CD4-positive, alpha-beta memory T cell (primary cell): Measurements from ENCODE around the gene PRUNE1. TPM values are rescaled to one million over a fixed set of nuclear protein-coding genes. Genes with fewer than 3 reads are reported as not detected.

Experiments
- CTCF ChIA-PET: fragments of 350-600 bp; sonication (Branson Sonifier 250); formaldehyde crosslinking; loops from one replicate; lab custom pipeline; 2021; ENCODE audit warnings: inconsistent platforms; ENCODE audit not compliant: partially characterized antibody; lab: Charles Lee
- POLR2A ChIA-PET: fragments of 350-600 bp; sonication (Branson Sonifier 250); formaldehyde crosslinking; loops from one replicate; lab custom pipeline; 2021; ENCODE audit not compliant: partially characterized antibody; lab: Charles Lee
- DNase-seq, 5 donors: peaks; one replicate each; pipeline versions ENCODE4 v3.0.0 to v3.0.0-alpha.2; 2020 to 2022; ENCODE audit warnings: mixed read lengths in 1 of 5
- H3K27ac ChIP-seq: one replicate; pipeline ENCODE4 v1.7.0; 2013; ENCODE audit warnings: low read depth, low read length
- H3K27me3 ChIP-seq: 2 replicates; pipeline ENCODE4 v1.7.0; 2013; ENCODE audit warnings: mild to moderate bottlenecking, low read length, moderate library complexity; ENCODE audit not compliant: insufficient read depth
- H3K36me3 ChIP-seq: 2 replicates; pipeline ENCODE4 v1.7.0; 2013; ENCODE audit warnings: mild to moderate bottlenecking, low read length, moderate library complexity; ENCODE audit not compliant: insufficient read depth
- H3K4me1 ChIP-seq: 2 replicates; pipeline ENCODE4 v1.7.0; 2013; ENCODE audit warnings: mild to moderate bottlenecking, low read length, moderate library complexity; ENCODE audit not compliant: insufficient read depth
- H3K4me3 ChIP-seq, 2 donors: one replicate each; pipeline ENCODE4 v1.7.0; 2013; ENCODE audit warnings: low read length in 2 of 2, mild to moderate bottlenecking in 1 of 2
- H3K9me3 ChIP-seq, 2 donors: one replicate each; pipeline ENCODE4 v1.7.0; 2013; ENCODE audit warnings: low read length in 2 of 2, control low read depth in 1 of 2; ENCODE audit not compliant: control insufficient read depth in 1 of 2
- H3K27ac Mint-ChIP-seq, 7 donors: one replicate each; pipeline ENCODE4 v1.8.0; 2020 to 2021; ENCODE audit warnings: mixed read lengths in 7 of 7, mild to moderate bottlenecking in 6 of 7, inconsistent platforms in 3 of 7, moderate library complexity in 3 of 7
- H3K27me3 Mint-ChIP-seq, 2 donors: one replicate each; pipeline ENCODE4 v1.8.0; 2020 to 2021; ENCODE audit warnings: mixed read lengths in 2 of 2
- H3K36me3 Mint-ChIP-seq, 2 donors: one replicate each; pipeline ENCODE4 v1.8.0; 2020 to 2021; ENCODE audit warnings: mixed read lengths in 2 of 2, inconsistent platforms in 1 of 2, mild to moderate bottlenecking in 1 of 2
- H3K4me1 Mint-ChIP-seq, 4 donors: one replicate each; pipeline ENCODE4 v1.8.0; 2020 to 2021; ENCODE audit warnings: mixed read lengths in 4 of 4, mild to moderate bottlenecking in 1 of 4
- H3K4me3 Mint-ChIP-seq, 8 donors: one replicate each; pipeline ENCODE4 v1.8.0; 2020 to 2021; ENCODE audit warnings: mixed read lengths in 8 of 8, mild to moderate bottlenecking in 7 of 8, moderate library complexity in 6 of 8, inconsistent platforms in 3 of 8
- H3K9me3 Mint-ChIP-seq, 8 donors: one replicate each; pipeline ENCODE4 v1.8.0; 2020 to 2021; ENCODE audit warnings: mixed read lengths in 8 of 8, mild to moderate bottlenecking in 5 of 8, inconsistent platforms in 3 of 8, moderate library complexity in 1 of 8
- intact Hi-C: fragments of 100-400 bp; cut with micrococcal nuclease; formaldehyde crosslinking; loops from one replicate; pipeline ENCODE4 v1.15.1; 2023
- polyA plus RNA-seq, 2 donors: library from polyadenylated mRNA; unstranded; fragments of 300-500 nt; fragmentation: Illumina TruSeq; gene quantifications; one replicate each; pipeline ENCODE4 v1.2.3, GENCODE V29; 2021
- total RNA-seq, 2 experiments: library from RNA; stranded (reverse); gene quantifications; one replicate each; pipeline ENCODE4 v1.2.3, GENCODE V29; 2021

PRUNE1 gene
- total and polyA plus RNA-seq, 4 experiments from 2014 or later = 35.0 to 59.0 (median 45.7) TPM

GRCh38 chr1:150997949-150998348 lies 10.3 kb upstream of the PRUNE1 start:
- ChIA-PET CTCF (interaction anchor here (0.7 to 14.9 kb wide), 5 partner anchors 8 to 75 kb away, joined by 4 to 255 read pairs (median 5); partner anchors contain the start of genes ANXA9, CERS2 and MINDY1), POLR2A (interaction anchor here (1.0 kb wide), 1 partner anchor 9 kb away, joined by 3 read pairs; the partner anchor contains the start of gene MINDY1)
- no peak for DNase-seq
- peaks cover 21 to 41% (median 31%) of the 10 kb centered on the region in 4 donors for H3K4me1 Mint-ChIP-seq
- no peak overlapping the region for H3K4me3 Mint-ChIP-seq
- H3K27me3 Mint-ChIP-seq = no peaks in the 10 kb centered on the region
- H3K27ac Mint-ChIP-seq = peak overlapping the region in 1 of 7 donors; percentile 17
- H3K9me3 Mint-ChIP-seq = peaks cover 0 to 1% (median 0%) of the 10 kb centered on the region in 8 donors
- H3K36me3 ChIP-seq = peaks cover 37% of the 10 kb centered on the region
- no peaks in the 10 kb centered on the region for H3K9me3 ChIP-seq
- no peak overlapping the region for H3K27ac ChIP-seq
- peaks cover 32% of the 10 kb centered on the region for H3K4me1 ChIP-seq
- H3K4me3 ChIP-seq = no peak overlapping the region
- no peaks in the 10 kb centered on the region for H3K27me3 ChIP-seq
- intact Hi-C loops = loop anchor here (2.0 to 5.0 kb wide), 2 partner anchors 19 to 741 kb away; partner anchors contain the start of gene CA14
- peaks cover 27 to 55% of the 10 kb centered on the region in 2 donors for H3K36me3 Mint-ChIP-seq

- Histone ChIP-seq H3K9me3 (no peaks in the 10 kb centered on the region), H3K27ac (no peak overlapping the region), H3K27me3 (no peaks in the 10 kb centered on the region), H3K36me3 (peaks cover 37% of the 10 kb centered on the region), H3K4me3 (no peak overlapping the region), H3K4me1 (peaks cover 43% of the 10 kb centered on the region)
- peaks cover 0 to 1% (median 0%) of the 10 kb centered on the region in 8 donors for H3K9me3 Mint-ChIP-seq
- H3K27me3 Mint-ChIP-seq = no peaks in the 10 kb centered on the region
- CTCF ChIA-PET = interaction anchor here (0.9 to 14.9 kb wide), 5 partner anchors 10 to 438 kb away, joined by 3 to 255 read pairs (median 4); partner anchors contain the start of genes ANXA9, CERS2 and PRUNE1
- intact Hi-C loops = loop anchor here (5.0 kb wide), 1 partner anchor 742 kb away; the partner anchor contains the start of gene CA14
- peaks cover 27 to 58% of the 10 kb centered on the region in 2 donors for H3K36me3 Mint-ChIP-seq
- H3K4me1 Mint-ChIP-seq = peaks cover 27 to 53% (median 37%) of the 10 kb centered on the region in 4 donors
- no peak overlapping the region for H3K4me3 Mint-ChIP-seq
- no peak for DNase-seq
- POLR2A ChIA-PET = interaction anchor here (0.6 to 0.8 kb wide), 2 partner anchors 16 to 302 kb away, joined by 3 read pairs; partner anchors contain the start of gene GOLPH3L
- H3K27ac Mint-ChIP-seq = peak overlapping the region in 6 of 7 donors; percentile 19 to 82 (median 50)
Observed at GRCh38 chr1:150999051-150999674, 9.1 kb upstream of the PRUNE1 start.

DNA sequence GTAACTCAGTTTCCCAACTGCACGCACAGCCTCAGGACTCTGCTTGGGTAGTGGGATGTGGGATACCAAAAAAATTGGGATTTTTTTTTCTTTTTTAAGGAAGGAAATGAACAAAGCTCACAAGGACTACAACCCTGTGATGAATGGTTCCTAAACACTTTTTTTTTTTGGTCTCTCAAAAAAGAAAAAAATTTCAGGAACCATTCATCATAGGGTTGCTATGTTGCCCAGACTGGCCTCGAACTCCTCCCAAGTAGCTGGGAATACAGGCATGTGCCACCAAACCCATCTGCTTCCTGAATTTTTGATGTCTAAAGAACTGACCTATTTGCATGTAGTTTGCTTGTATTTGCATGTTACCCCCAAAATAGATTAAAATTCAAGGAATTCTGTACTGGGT lies 8.3 kb upstream of the PRUNE1 start:
- Histone ChIP-seq H3K4me1 (peaks cover 49% of the 10 kb centered on the region), H3K27me3 (no peaks in the 10 kb centered on the region), H3K4me3 (no peak overlapping the region), H3K36me3 (peaks cover 37% of the 10 kb centered on the region), H3K27ac (no peak overlapping the region), H3K9me3 (no peaks in the 10 kb centered on the region)
- peaks cover 31 to 59% (median 41%) of the 10 kb centered on the region in 4 donors for H3K4me1 Mint-ChIP-seq
- H3K27ac Mint-ChIP-seq = peak overlapping the region in 3 of 7 donors; percentile 24 to 89 (median 64)
- ChIA-PET POLR2A (interaction anchor here (0.6 to 0.9 kb wide), 3 partner anchors 17 to 303 kb away, joined by 3 read pairs; partner anchors contain the start of gene GOLPH3L), CTCF (interaction anchor here (0.9 to 14.9 kb wide), 4 partner anchors 9 to 439 kb away, joined by 3 to 255 read pairs (median 5); partner anchors contain the start of genes ANXA9, CERS2 and PRUNE1)
- no peak overlapping the region for H3K4me3 Mint-ChIP-seq
- DNase-seq = no peak
- H3K9me3 Mint-ChIP-seq = peaks cover 0 to 1% (median 0%) of the 10 kb centered on the region in 8 donors
- intact Hi-C loops = loop anchor here (5.0 kb wide), 1 partner anchor 743 kb away; the partner anchor contains the start of gene CA14
- H3K36me3 Mint-ChIP-seq = peaks cover 27 to 58% of the 10 kb centered on the region in 2 donors
- H3K27me3 Mint-ChIP-seq = no peaks in the 10 kb centered on the region

GRCh38 chr1:151000408-151000807 lies 7.8 kb upstream of the PRUNE1 start:
- Histone ChIP-seq H3K36me3 (peaks cover 37% of the 10 kb centered on the region), H3K9me3 (no peaks in the 10 kb centered on the region), H3K27ac (no peak overlapping the region), H3K27me3 (no peaks in the 10 kb centered on the region), H3K4me1 (peaks cover 52% of the 10 kb centered on the region), H3K4me3 (no peak overlapping the region)
- Mint-ChIP-seq H3K4me3 (no peak overlapping the region), H3K27me3 (no peaks in the 10 kb centered on the region), H3K9me3 (peaks cover 0 to 1% (median 0%) of the 10 kb centered on the region in 8 donors), H3K4me1 (peaks cover 32 to 63% (median 41%) of the 10 kb centered on the region in 4 donors), H3K27ac (peak overlapping the region; percentile 7 to 89 (median 53)), H3K36me3 (peaks cover 27 to 59% of the 10 kb centered on the region in 2 donors)
- POLR2A ChIA-PET = interaction anchor here (0.9 to 1.4 kb wide), 3 partner anchors 25 to 72 kb away, joined by 3 read pairs; partner anchors contain the start of gene CERS2
- DNase-seq = no peak
- CTCF ChIA-PET = interaction anchor here (1.1 to 14.9 kb wide), 5 partner anchors 19 to 745 kb away, joined by 3 to 255 read pairs (median 6); partner anchors contain the start of genes ANXA9 and CERS2
- intact Hi-C loops = no loop called here

DNA sequence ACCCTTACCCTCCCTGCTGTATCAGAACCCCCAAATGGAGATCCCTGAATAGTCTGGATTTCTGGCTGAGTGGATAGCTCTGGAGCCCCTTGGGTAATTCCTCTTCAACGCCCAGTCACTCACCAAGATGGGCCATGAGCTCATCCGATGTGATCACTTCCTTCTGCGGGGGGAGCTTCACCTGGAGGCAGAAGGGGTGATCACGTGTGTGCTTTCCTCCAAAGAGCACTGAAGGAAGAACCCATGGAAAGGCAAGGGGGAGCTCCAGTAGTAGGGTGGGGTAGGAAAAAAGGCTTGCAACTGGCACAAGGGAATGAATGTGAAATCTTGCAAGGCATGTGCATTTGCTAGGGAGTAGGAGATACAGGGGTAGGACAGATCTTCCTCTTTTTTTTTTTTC lies 6.6 kb upstream of the PRUNE1 start:
- POLR2A ChIA-PET = interaction anchor here (0.6 to 1.4 kb wide), 4 partner anchors 26 to 234 kb away, joined by 3 read pairs; partner anchors contain the start of genes C1orf56 and CERS2
- peaks cover 56% of the 10 kb centered on the region for H3K4me1 ChIP-seq
- intact Hi-C loops = no loop called here

DNA sequence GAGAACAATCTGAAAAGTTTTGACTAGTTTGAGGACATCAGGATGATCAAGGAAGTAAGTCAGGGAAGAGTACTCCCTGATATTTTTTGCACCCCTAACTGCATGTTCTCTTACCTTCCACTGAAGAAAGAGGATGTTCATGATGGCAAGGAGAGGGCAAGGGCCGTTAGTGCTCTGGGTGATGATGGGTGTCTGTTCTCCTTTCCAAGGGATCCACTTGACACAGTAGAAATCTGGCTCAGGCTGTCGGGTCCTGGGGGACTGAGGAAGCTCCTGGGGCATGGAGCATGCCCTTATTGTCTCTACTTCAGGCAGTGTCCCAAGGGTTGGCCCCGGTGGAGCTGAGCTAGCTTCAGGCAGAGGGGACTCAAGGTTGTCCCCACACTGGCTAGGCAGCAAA lies 6.2 kb upstream of the PRUNE1 start:
- intact Hi-C loops = no loop called here
- no peak for DNase-seq
- H3K27me3 Mint-ChIP-seq = no peaks in the 10 kb centered on the region
- POLR2A ChIA-PET = interaction anchor here (0.7 to 1.6 kb wide), 3 partner anchors 27 to 56 kb away, joined by 3 to 9 read pairs (median 3); partner anchors contain the start of genes CDC42SE1 and CERS2
- peak overlapping the region in 6 of 8 donors; percentile 19 to 89 (median 80) for H3K4me3 Mint-ChIP-seq
- Histone ChIP-seq H3K27me3 (no peaks in the 10 kb centered on the region), H3K4me1 (peaks cover 60% of the 10 kb centered on the region), H3K27ac (peak overlapping the region; percentile 53), H3K4me3 (no peak overlapping the region), H3K9me3 (no peaks in the 10 kb centered on the region), H3K36me3 (peaks cover 37% of the 10 kb centered on the region)
- H3K4me1 Mint-ChIP-seq = peaks cover 38 to 71% (median 52%) of the 10 kb centered on the region in 4 donors
- CTCF ChIA-PET = interaction anchor here (1.0 to 14.9 kb wide), 4 partner anchors 10 to 97 kb away, joined by 3 to 255 read pairs (median 4); partner anchors contain the start of genes ANXA9 and CERS2
- no peaks in the 10 kb centered on the region for H3K9me3 Mint-ChIP-seq
- peaks cover 22 to 58% of the 10 kb centered on the region in 2 donors for H3K36me3 Mint-ChIP-seq
- H3K27ac Mint-ChIP-seq = peak overlapping the region; percentile 60 to 96 (median 88)

More for the DNA sequence above, 6.6 kb upstream of the PRUNE1 start:
- no peaks in the 10 kb centered on the region for H3K27me3 Mint-ChIP-seq
- H3K4me3 Mint-ChIP-seq = peak overlapping the region in 6 of 8 donors; percentile 19 to 89 (median 66)
- H3K27ac Mint-ChIP-seq = peak overlapping the region in 5 of 7 donors; percentile 71 to 96 (median 88)
- DNase-seq = no peak
- H3K4me3 ChIP-seq = no peak overlapping the region
- H3K9me3 ChIP-seq = no peaks in the 10 kb centered on the region
- H3K27me3 ChIP-seq = no peaks in the 10 kb centered on the region
- CTCF ChIA-PET = interaction anchor here (1.1 to 14.9 kb wide), 6 partner anchors 9 to 746 kb away, joined by 3 to 255 read pairs (median 4); partner anchors contain the start of genes ANXA9 and CERS2
- H3K36me3 ChIP-seq = peaks cover 37% of the 10 kb centered on the region
- no peaks in the 10 kb centered on the region for H3K9me3 Mint-ChIP-seq
- H3K4me1 Mint-ChIP-seq = peaks cover 36 to 67% (median 47%) of the 10 kb centered on the region in 4 donors
- H3K36me3 Mint-ChIP-seq = peaks cover 27 to 61% of the 10 kb centered on the region in 2 donors
- H3K27ac ChIP-seq = no peak overlapping the region
